ENCODE results near the gene PTPN14. TPM values are rescaled to one million over a fixed set of nuclear protein-coding genes. Genes with fewer than 3 reads are reported as not detected.
A peak's percentile ranks its signal among the peaks of the same experiment; 100 is the strongest.

Gene PTPN14
- polyA plus RNA-seq, 12 donors: 16.3 to 73.5 (median 19.3) TPM

- no peak for DNase-seq
Observed at GRCh38 chr1:214377485-214377884, 173.9 kb downstream of the PTPN14 start.

GRCh38 chr1:214372092-214372491, 179.3 kb downstream of the PTPN14 start:
- no peak for DNase-seq

- no peak for DNase-seq
Observed at GRCh38 chr1:214370615-214371014, 180.8 kb downstream of the PTPN14 start.

- no peak for DNase-seq
Observed at GRCh38 chr1:214369364-214369763, 182.0 kb downstream of the PTPN14 start.

- DNase-seq: no peak
Observed at GRCh38 chr1:214367841-214368240, 183.6 kb downstream of the PTPN14 start.

- DNase-seq: peak; percentile 21
Observed at GRCh38 chr1:214364786-214365295, 186.6 kb downstream of the PTPN14 start.

- DNase-seq: peak; percentile 55
Observed at GRCh38 chr1:214364386-214364785, 187.0 kb downstream of the PTPN14 start.

GRCh38 chr1:214363386-214363785, 188.0 kb downstream of the PTPN14 start:
- DNase-seq: no peak

- DNase-seq: no peak
Observed at GRCh38 chr1:214362188-214362882, 189.1 kb downstream of the PTPN14 start.

- no peak for DNase-seq
Observed at GRCh38 chr1:214361636-214362035, 189.8 kb downstream of the PTPN14 start.

GRCh38 chr1:214360525-214361164, 190.8 kb downstream of the PTPN14 start:
- no peak for DNase-seq

- DNase-seq: no peak
Observed at GRCh38 chr1:214360116-214360515, 191.3 kb downstream of the PTPN14 start.

- no peak for DNase-seq
Observed at GRCh38 chr1:214354440-214355148, 196.8 kb downstream of the PTPN14 start.

GRCh38 chr1:214352838-214353237, 198.6 kb downstream of the PTPN14 start:
- DNase-seq: no peak

GRCh38 chr1:214351551-214352277, 199.7 kb downstream of the PTPN14 start:
- no peak for DNase-seq

- DNase-seq: no peak
Observed at GRCh38 chr1:214349781-214350180, 201.6 kb downstream of the PTPN14 start.

GRCh38 chr1:214349008-214349407, 202.4 kb downstream of the PTPN14 start:
- DNase-seq: no peak

GRCh38 chr1:214344897-214345296, 206.5 kb downstream of the PTPN14 start:
- DNase-seq: no peak

- DNase-seq: no peak
Observed at GRCh38 chr1:214342525-214342924, 208.9 kb downstream of the PTPN14 start.

GRCh38 chr1:214341932-214342331, 209.5 kb downstream of the PTPN14 start:
- no peak for DNase-seq

GRCh38 chr1:214341459-214341858, 209.9 kb downstream of the PTPN14 start:
- DNase-seq: no peak

- no peak for DNase-seq
Observed at GRCh38 chr1:214338212-214338611, 213.2 kb downstream of the PTPN14 start.

Data from muscle of arm (tissue), 12 donors.